ENCODE results near the gene FUS. TPM values are rescaled to one million over a fixed set of nuclear protein-coding genes. Genes with fewer than 3 reads are reported as not detected.
"Not testable (repeated sequence)": the region's sequence is repeated elsewhere in the genome, so short reads cannot be mapped to it uniquely, and the experiment has no call there.

The FUS gene
- total and polyA plus RNA-seq, 2 donors (not counting 1 experiment from before 2014, with no cell fraction given): 44.3 to 199 TPM

- Histone ChIP-seq H2AFZ (ENCODE audit: low read length) (no peak overlapping the region), H3K4me2 (ENCODE audit: extremely low read depth, insufficient read depth, low read length) (no peak overlapping the region), H3K4me3 (replicated peaks in 1 of 4; ENCODE audit: control extremely low read depth in 1 of 4, insufficient read depth in 1 of 4, low read depth in 3 of 4, low read length in 4 of 4) (no peak overlapping the region), H3K9ac (ENCODE audit: insufficient read depth, low read length) (no peak overlapping the region), H3K27ac (ENCODE audit: insufficient read depth, low read length) (no peak overlapping the region), H4K20me1 (ENCODE audit: control insufficient read depth, extremely low read depth, insufficient read depth, low read length) (no peaks in the 10 kb centered on the region), H3K9me3 (ENCODE audit: control insufficient read depth, insufficient read depth, low read depth, low read length) (no peaks in the 10 kb centered on the region), H3K4me1 (ENCODE audit: control insufficient read depth, extremely low read depth, insufficient read depth, low read length) (no peaks in the 10 kb centered on the region), H3K36me3 (ENCODE audit: control insufficient read depth, insufficient read depth, low read length) (no peaks in the 10 kb centered on the region), H3K79me2 (ENCODE audit: control insufficient read depth, insufficient read depth, low read length) (no peaks in the 10 kb centered on the region), H3K27me3 (ENCODE audit: control insufficient read depth, insufficient read depth, low read length) (peaks cover 27% of the 10 kb centered on the region)
- TF ChIP-seq EZH2 (IDR thresholded peaks at IDR 0.05; ENCODE audit: low read length, missing control alignments): no peak
- TF ChIP-seq, protein P1, sequence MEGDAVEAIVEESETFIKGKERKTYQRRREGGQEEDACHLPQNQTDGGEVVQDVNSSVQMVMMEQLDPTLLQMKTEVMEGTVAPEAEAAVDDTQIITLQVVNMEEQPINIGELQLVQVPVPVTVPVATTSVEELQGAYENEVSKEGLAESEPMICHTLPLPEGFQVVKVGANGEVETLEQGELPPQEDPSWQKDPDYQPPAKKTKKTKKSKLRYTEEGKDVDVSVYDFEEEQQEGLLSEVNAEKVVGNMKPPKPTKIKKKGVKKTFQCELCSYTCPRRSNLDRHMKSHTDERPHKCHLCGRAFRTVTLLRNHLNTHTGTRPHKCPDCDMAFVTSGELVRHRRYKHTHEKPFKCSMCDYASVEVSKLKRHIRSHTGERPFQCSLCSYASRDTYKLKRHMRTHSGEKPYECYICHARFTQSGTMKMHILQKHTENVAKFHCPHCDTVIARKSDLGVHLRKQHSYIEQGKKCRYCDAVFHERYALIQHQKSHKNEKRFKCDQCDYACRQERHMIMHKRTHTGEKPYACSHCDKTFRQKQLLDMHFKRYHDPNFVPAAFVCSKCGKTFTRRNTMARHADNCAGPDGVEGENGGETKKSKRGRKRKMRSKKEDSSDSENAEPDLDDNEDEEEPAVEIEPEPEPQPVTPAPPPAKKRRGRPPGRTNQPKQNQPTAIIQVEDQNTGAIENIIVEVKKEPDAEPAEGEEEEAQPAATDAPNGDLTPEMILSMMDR (conservative IDR thresholded peaks at IDR 0.05 in 1 of 2, IDR thresholded peaks at IDR 0.05 in 1 of 2; ENCODE audit: low read depth in 1 of 2, low read length in 2 of 2): no peak
- DNase-seq (ENCODE audit: low read depth in 2 of 2): no peak
These were observed 31.0 kb upstream of the FUS start for GRCh38 chr16:31148896-31149295.

- Histone ChIP-seq H3K4me1 (ENCODE audit: control insufficient read depth, extremely low read depth, insufficient read depth, low read length) (no peaks in the 10 kb centered on the region), H2AFZ (ENCODE audit: low read length) (no peak overlapping the region), H3K27me3 (ENCODE audit: control insufficient read depth, insufficient read depth, low read length) (peaks cover 27% of the 10 kb centered on the region), H3K9ac (ENCODE audit: insufficient read depth, low read length) (no peak overlapping the region), H3K79me2 (ENCODE audit: control insufficient read depth, insufficient read depth, low read length) (no peaks in the 10 kb centered on the region), H3K9me3 (ENCODE audit: control insufficient read depth, insufficient read depth, low read depth, low read length) (no peaks in the 10 kb centered on the region), H3K27ac (ENCODE audit: insufficient read depth, low read length) (no peak overlapping the region), H3K4me2 (ENCODE audit: extremely low read depth, insufficient read depth, low read length) (no peak overlapping the region), H4K20me1 (ENCODE audit: control insufficient read depth, extremely low read depth, insufficient read depth, low read length) (no peaks in the 10 kb centered on the region), H3K36me3 (ENCODE audit: control insufficient read depth, insufficient read depth, low read length) (no peaks in the 10 kb centered on the region), H3K4me3 (replicated peaks in 1 of 4; ENCODE audit: control extremely low read depth in 1 of 4, insufficient read depth in 1 of 4, low read depth in 3 of 4, low read length in 4 of 4) (no peak overlapping the region)
- no peak for DNase-seq (ENCODE audit: low read depth in 2 of 2)
- no peak for TF ChIP-seq EZH2 (IDR thresholded peaks at IDR 0.05; ENCODE audit: low read length, missing control alignments)
- TF ChIP-seq, protein P1 (conservative IDR thresholded peaks at IDR 0.05 in 1 of 2, IDR thresholded peaks at IDR 0.05 in 1 of 2; ENCODE audit: low read depth in 1 of 2, low read length in 2 of 2): no peak
These were observed 30.6 kb upstream of the FUS start for GRCh38 chr16:31149332-31149731.

DNA sequence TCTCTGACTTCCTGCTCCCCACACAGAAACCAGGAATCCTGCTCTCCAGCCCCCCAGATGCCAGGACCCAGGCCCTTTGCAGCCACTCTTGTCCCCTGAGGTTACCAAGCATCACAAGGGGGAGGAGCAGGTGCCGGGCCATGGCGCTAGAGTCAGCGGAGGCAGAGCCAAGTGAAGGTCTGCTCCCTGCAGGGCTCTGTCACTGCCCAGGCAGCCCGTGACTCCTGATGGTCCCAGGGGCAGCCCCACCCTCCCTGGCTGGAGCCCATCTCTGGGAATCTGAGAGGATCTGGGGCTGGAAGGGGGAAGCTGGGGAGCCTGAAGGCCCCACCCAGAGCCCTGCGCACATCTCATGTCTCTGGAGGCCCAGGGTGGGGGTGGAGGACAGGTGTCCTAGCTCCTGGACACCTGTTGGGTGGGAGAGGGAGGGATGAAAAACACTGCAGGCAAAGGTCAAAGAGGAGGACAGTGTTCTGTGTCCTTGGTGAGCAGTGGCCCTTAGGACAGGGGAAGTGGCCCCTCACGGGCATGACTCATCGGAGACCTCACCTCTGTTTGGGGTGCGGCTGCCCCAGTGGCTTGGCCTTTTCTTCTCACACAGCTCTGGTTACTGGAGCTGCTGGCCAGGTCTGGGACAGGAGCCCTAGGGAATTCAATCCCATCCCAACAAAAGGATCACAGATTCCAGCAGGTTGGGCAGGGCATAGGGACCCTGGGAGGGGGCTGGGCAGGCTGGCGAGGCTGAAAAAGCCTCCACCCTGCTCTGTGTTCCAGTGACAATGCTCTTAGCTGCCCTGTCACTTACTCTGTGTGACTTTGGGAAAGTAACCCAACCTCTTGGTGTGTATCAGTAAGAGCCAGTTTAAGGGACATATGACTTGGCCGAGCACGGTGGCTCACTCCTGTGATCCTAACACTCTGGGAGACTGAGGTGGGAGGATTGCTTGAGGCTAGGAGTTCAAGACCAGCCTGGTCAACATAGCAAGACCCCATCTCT is 29.7 kb upstream of the FUS start, which contains the start of gene PRSS36:
Gene PRSS36, minus strand, starts transcription at position 173 of the 997 bp plus-strand sequence. Its CDS starts 31 bp downstream, at position 142.
- no peak within 1 kb of the TSS for H3K4me2 ChIP-seq (ENCODE audit: extremely low read depth, insufficient read depth, low read length)

GRCh38 chr16:31150976-31151375 is 29.0 kb upstream of the FUS start:
- H3K9ac ChIP-seq (ENCODE audit: insufficient read depth, low read length); H3K27ac ChIP-seq (ENCODE audit: insufficient read depth, low read length); H3K36me3 ChIP-seq (ENCODE audit: control insufficient read depth, insufficient read depth, low read length); H3K9me3 ChIP-seq (ENCODE audit: control insufficient read depth, insufficient read depth, low read depth, low read length); H2AFZ ChIP-seq (ENCODE audit: low read length); H4K20me1 ChIP-seq (ENCODE audit: control insufficient read depth, extremely low read depth, insufficient read depth, low read length); H3K4me3 ChIP-seq (replicated peaks in 1 of 4; ENCODE audit: control extremely low read depth in 1 of 4, insufficient read depth in 1 of 4, low read depth in 3 of 4, low read length in 4 of 4); DNase-seq (ENCODE audit: low read depth in 2 of 2); H3K4me2 ChIP-seq (ENCODE audit: extremely low read depth, insufficient read depth, low read length); H3K4me1 ChIP-seq (ENCODE audit: control insufficient read depth, extremely low read depth, insufficient read depth, low read length); H3K79me2 ChIP-seq (ENCODE audit: control insufficient read depth, insufficient read depth, low read length): not testable (repeated sequence)
- peaks cover 23% of the 10 kb centered on the region for H3K27me3 ChIP-seq (ENCODE audit: control insufficient read depth, insufficient read depth, low read length)

More for the DNA sequence above, 29.7 kb upstream of the FUS start, which contains the start of gene PRSS36:
- no peaks in the 10 kb centered on the region for H3K4me1 ChIP-seq (ENCODE audit: control insufficient read depth, extremely low read depth, insufficient read depth, low read length)
- no peaks in the 10 kb centered on the region for H3K9me3 ChIP-seq (ENCODE audit: control insufficient read depth, insufficient read depth, low read depth, low read length)
- H3K9ac ChIP-seq (ENCODE audit: insufficient read depth, low read length): no peak within 1 kb of the TSS
- peaks cover 27% of the 10 kb centered on the region for H3K27me3 ChIP-seq (ENCODE audit: control insufficient read depth, insufficient read depth, low read length)
- H3K4me3 ChIP-seq (replicated peaks in 1 of 4; ENCODE audit: control extremely low read depth in 1 of 4, insufficient read depth in 1 of 4, low read depth in 3 of 4, low read length in 4 of 4): no peak within 1 kb of the TSS
- no peaks in the 10 kb centered on the region for H3K36me3 ChIP-seq (ENCODE audit: control insufficient read depth, insufficient read depth, low read length)
- H3K79me2 ChIP-seq (ENCODE audit: control insufficient read depth, insufficient read depth, low read length): no peaks in the 10 kb centered on the region
- no peaks in the 10 kb centered on the region for H4K20me1 ChIP-seq (ENCODE audit: control insufficient read depth, extremely low read depth, insufficient read depth, low read length)
- H2AFZ ChIP-seq (ENCODE audit: low read length): no peak within 1 kb of the TSS
- H3K27ac ChIP-seq (ENCODE audit: insufficient read depth, low read length): no peak within 1 kb of the TSS
- no peak for TF ChIP-seq EZH2 (IDR thresholded peaks at IDR 0.05; ENCODE audit: low read length, missing control alignments)
- TF ChIP-seq, protein P1 (conservative IDR thresholded peaks at IDR 0.05 in 1 of 2, IDR thresholded peaks at IDR 0.05 in 1 of 2; ENCODE audit: low read depth in 1 of 2, low read length in 2 of 2): no peak
- no peak for DNase-seq (ENCODE audit: low read depth in 2 of 2)
